Loucy (cell line): Measurements from ENCODE around the gene DSCAML1.
"Not testable (repeated sequence)": the region's sequence is repeated elsewhere in the genome, so short reads cannot be mapped to it uniquely, and the experiment has no call there.

Experiments
- EZH2phosphoT487 ChIP-seq: fragments of 200-600 bp; IDR thresholded peaks from 2 replicates; pipeline ENCODE4 v1.6.1; 2018; ENCODE audit warnings: antibody characterized with exemption, mild to moderate bottlenecking, moderate library complexity, borderline replicate concordance
- TF ChIP-seq, protein P1 (sequence below): fragments of 200-600 bp; sonication (generic); conservative IDR thresholded peaks from 2 replicates; pipeline ENCODE4 v1.5.1; 2014; ENCODE audit warnings: mild to moderate bottlenecking, antibody characterized with exemption, low read length

DNA sequence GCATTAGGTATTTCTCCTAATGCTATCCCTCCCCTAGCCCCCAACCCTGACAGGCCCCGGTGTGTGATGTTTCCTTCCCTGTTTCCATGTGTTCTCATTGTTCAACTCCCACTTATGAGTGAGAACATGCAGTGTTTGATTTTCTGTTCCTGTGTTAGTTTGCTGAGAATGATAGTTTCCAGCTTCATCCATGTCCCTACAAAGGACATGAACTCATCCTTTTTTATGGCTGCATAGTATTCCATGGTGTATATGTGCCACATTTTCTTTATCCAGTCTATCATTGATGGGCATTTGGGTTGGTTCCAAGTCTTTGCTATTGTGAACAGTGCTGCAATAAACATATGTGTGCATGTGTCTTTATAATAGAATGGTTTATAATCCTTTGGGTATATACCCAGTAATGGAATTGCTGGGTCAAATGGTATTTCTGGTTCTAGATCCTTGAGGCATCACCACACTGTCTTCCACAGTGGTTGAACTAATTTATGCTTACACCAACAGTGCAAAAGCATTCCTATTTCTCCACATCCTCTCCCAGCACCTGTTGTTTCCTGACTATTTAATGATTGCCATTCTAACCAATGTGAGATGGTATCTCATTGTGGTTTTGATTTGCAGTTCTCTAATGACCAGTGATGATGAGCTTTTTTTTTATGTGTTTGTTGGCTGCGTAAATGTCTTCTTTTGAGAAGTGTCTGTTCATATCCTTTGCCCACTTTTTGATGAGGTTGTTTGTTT is 397.7 kb downstream of the DSCAML1 start:
- TF ChIP-seq, protein P1, sequence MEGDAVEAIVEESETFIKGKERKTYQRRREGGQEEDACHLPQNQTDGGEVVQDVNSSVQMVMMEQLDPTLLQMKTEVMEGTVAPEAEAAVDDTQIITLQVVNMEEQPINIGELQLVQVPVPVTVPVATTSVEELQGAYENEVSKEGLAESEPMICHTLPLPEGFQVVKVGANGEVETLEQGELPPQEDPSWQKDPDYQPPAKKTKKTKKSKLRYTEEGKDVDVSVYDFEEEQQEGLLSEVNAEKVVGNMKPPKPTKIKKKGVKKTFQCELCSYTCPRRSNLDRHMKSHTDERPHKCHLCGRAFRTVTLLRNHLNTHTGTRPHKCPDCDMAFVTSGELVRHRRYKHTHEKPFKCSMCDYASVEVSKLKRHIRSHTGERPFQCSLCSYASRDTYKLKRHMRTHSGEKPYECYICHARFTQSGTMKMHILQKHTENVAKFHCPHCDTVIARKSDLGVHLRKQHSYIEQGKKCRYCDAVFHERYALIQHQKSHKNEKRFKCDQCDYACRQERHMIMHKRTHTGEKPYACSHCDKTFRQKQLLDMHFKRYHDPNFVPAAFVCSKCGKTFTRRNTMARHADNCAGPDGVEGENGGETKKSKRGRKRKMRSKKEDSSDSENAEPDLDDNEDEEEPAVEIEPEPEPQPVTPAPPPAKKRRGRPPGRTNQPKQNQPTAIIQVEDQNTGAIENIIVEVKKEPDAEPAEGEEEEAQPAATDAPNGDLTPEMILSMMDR: not testable (repeated sequence)
- TF ChIP-seq EZH2phosphoT487: not testable (repeated sequence)
